HG02798 (cell line): ENCODE measurements around the gene CDV3.

Experiments used
- ATAC-seq: cut with Tn5 transposase; IDR thresholded peaks from one replicate; pipeline ENCODE4 v1.9.1; 2021; ENCODE audit warnings: mild to moderate bottlenecking; ENCODE audit not compliant: unreplicated experiment, poor library complexity

Gene CDV3

DNA sequence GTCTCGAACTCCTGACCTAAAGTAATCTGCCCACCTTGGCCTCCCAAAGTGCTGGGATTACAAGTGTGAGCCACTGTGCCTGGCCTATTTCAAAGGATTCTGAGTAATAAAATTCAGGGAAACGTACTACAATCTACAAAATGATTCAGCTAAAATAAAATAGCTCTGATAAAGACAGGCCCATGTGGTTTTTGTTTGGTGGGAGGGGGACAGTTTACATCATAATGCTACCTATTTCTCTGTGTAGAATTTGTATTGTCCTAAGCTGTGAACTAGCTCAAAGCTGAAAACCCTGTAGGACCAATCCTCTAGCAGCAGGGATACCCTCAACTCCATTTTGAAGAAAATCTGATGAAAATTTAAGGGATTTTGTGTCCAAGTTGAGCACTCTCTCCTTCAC lies 25.8 kb downstream of the CDV3 start:
- ATAC-seq: no peak

DNA sequence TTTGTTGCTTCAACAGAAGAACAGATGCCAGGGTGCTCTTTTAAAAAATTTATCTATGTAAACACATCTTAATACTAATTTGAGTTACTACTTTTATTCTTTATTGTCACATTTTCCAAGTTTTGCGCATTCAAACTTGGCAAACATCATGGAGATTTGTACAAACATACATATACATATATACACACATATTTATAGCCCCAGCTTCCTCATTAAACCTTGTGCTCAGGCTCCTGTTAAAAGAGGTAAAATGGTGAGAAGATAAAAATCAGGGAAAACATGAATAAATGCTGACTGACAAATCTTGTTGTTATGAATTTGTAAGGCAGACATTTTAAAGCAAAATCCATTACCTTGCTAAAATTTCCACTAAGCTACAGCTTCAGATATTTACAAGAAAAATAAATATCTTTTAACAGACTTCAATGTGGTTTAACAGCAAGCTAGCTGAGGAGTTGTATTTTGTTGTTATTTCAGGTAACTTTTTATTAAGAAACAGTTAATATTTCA lies 27.1 kb downstream of the CDV3 start:
- no peak for ATAC-seq

DNA sequence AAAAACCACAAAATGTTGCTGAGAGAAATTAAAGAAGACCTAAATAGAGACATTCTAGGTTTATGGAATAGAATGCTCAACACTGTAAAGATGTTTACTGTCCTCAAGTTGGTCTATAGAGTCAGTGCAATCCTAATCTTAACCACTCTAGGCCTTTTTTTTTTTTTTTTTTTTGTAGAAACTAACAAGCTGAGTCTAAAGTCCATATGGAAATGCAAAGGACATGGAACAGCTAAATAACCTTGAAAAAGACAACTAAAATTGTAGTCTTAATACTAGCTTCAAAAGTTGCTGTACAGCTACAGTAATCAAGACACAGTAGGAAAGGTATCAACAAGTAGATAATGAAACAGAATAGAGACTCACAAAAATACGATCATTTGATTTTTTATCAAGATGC lies 32.9 kb downstream of the CDV3 start:
- ATAC-seq: no peak

DNA sequence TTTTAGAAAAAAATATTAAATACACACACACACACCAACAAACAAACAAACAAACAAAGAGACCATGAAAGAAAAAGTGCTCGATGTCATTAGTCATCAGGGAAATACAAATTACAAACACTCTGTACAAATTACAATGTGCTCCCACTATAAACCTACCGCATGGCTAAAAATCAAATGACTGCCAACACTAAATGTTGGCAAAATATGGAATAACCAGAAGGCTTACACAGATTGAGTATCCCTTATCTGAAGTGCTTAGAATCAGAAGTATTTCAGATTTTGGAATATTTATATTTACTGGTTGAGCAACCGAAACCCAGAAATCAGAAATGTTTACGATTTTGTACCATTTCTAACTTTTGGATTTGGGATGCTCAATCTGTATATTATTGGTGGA lies 33.4 kb downstream of the CDV3 start:
- no peak for ATAC-seq

DNA sequence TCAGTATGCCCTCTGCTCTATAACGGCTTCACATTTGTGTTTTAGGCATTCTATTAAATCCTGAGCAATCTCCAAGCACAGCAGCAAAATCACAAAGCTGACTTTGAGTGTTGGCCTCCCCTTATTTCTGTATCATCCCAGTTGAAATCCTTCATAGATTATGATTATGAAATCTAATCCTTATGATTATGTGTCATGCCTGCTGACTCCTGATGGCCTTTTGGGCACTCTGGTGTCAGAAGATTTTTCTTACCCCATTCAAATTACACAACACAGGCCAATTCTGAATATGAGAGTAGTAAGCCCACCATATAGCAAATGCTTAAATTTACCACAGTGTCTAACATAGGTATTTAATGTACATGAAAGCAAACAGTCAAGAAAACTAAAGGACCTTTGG lies 34.3 kb downstream of the CDV3 start:
- ATAC-seq: no peak

DNA sequence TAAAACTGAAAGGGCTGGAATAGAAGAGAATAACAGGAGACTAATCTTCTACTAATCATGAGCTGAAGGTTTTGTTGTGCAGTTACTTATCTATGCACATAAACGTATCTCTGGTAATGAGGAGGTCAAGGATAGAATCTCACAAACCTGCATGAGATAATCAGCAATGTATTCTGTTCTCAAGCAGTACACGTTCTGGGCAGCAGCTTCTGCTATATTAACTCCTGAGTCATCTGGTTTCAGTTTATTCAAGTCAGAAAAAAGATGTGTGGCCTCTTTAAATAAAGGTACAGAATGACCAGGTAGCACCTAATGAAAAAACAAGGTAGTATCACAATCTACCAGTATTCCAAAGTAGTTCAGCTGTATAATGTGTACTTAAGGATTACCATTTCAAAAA lies 34.9 kb downstream of the CDV3 start:
- no peak for ATAC-seq

DNA sequence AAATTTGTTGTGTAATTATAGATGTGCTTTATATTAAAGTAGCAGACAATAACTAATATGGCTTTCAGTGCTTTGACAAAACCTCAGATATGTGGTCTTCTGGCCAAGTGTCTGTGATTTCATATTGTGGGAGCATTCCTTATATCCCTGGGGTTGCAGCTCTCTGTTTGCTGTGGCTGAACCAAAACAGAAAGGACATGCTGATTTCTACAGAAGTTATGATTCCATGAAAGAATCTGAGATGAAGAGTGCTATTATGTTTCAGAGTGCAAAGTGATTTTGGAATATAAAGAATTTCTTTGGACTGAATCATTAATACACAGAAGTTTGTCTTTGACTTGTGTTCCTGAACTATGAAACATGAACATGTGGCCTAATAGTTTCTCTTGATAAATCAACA lies 36.5 kb downstream of the CDV3 start:
- ATAC-seq: no peak

DNA sequence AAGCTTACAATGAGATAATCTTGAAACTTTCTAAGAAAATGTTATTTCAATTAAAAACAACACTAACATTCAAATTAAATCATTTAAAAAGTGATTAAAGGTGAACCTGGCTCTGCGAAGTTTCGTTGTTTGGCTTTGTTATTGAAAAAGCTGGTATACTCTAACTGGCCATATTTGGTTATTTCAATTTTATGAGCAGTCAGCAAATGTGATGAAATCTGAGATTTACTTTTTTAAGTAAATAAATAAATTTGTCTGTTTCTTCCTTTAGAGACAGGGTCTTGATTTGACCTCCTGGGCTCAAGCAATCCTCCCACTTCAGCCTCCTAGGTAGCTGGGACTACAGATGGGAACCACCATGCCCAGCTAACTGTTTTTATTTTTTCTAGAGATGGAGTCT lies 38.0 kb downstream of the CDV3 start:
- no peak for ATAC-seq

DNA sequence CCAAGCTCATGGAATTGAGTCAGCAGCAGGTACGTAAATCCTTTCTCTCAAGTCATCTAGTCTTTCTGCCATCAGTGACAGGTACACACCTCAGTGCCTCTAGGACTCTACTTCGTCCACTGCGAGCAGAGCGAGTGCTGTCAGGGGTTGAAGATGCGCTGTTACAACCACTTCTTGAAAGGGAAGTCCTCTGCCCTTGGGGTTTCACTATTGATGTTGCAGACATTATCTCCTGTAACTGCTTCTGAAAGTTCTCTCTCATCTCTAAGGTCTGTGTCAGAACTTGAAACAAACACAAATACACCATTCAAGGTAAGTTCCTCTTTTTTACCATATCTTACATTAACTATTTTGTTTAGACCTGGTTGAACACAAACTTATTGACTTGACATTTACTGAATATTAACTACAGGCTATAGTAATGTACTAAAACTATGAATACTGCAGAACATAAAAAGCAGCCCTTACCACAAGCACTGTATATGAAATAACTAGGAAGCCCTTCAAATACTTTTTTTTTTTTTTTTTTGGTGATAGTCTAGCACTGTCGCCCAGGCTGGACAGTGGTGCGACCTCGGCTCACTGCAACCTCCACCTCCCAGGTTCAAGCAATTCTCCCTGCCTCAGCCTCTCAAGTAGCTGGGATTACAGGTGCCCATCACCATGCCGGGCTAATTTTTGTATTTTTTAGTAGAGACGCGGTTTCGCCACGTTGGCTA lies 46.7 kb downstream of the CDV3 start:
- ATAC-seq: peak; percentile 100

DNA sequence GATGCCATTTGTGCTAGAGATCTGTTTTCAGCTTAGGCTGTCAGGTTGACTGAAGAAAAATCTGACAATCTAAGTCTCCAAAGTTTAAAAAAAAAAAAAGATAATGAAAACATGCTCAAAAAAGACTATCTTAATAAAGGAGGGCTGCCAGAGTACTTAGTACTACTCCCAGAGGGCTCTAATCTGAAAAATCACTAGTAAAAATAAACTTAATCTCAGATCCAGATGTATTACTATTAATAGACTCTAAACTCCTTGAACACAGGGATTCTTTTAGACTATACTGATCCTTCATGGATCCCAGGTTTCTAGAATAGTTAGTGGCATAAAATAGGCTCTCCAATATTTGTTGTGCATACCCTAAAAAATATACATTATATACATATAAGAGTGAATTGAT lies 54.3 kb downstream of the CDV3 start:
- ATAC-seq: no peak

DNA sequence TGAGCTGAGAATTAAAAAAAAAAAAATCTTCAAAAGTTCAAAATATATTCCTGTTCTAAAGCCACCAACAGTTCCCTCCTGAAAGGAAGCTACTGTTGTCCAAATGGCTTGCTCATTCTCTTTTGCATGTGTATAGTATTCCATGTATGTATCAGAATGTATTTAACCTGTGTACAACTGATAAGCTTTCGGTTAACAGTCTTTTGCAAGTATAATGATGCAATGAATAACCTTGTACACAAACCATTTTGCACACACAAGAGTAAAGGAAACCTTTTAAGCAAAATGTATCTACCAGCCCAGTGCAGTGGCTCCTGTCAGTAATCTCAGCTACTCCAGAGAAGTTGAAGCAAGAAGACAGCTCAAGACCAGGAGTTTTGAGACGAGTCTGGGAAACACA lies 55.7 kb downstream of the CDV3 start:
- ATAC-seq: no peak

DNA sequence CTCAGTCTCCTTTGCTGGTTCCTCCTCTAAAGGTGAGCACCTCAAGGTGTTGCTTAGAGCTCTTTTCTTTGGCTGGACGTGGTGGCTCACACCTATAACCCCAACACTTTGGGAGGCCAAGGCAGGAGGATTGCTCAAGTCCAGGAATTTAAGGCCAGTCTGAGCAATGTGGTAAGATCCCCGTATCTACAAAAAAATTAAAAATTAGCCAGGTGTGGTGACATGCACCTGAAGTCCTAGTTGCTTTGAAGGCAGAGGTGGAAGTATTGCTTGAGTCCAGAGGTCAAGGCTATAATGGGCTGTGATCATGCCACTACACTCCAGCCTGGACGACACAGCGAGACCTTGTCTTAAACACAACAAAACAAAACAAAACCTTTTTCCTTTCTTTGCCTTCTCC lies 60.0 kb downstream of the CDV3 start:
- no peak for ATAC-seq
